GM19438 (cell line): ENCODE results near the gene PNMT.
"Not testable (repeated sequence)": the region's sequence is repeated elsewhere in the genome, so short reads cannot be mapped to it uniquely, and the experiment has no call there.

Source experiments
- ATAC-seq: cut with Tn5 transposase; IDR thresholded peaks from one replicate; pipeline ENCODE4 v1.9.1; 2021; ENCODE audit warnings: low read depth; ENCODE audit not compliant: unreplicated experiment

Gene PNMT

DNA sequence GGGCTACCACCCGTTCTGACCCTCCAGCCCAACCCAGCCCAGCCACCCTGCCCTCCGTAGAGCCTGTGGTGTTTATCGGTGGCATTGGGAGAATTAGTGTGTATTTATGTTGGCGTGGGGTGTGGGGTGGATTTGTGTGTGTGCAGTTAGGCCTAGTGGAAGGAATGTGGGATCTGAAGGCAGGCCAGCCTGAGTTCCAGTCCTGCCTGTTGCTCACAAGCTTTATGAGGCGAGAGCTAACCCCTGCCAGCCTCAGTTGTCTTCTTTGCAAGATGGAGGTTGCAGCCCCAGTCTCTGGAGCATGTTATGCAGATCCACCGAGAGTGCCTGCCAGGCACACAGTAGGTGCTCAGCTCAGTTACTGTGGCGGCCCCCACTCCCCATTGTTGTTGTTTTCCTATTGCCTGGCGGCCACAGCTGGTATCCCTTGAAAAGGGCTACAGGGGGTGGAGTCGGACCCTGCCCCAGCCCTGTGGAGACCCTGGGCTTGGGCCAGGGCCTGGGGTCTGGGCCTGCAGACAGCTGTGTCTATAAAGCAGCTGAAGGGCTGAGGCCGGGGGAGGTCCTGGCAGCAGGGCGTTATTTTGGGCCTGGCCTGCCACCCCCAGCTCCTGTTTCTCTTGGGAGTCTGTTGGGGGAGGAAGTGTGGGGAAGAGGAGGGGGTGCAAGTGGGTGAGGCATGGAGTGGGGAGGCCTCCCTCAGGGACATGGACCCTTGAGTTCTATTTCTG, 36.7 kb downstream of the PNMT start:
- ATAC-seq, result no peak

DNA sequence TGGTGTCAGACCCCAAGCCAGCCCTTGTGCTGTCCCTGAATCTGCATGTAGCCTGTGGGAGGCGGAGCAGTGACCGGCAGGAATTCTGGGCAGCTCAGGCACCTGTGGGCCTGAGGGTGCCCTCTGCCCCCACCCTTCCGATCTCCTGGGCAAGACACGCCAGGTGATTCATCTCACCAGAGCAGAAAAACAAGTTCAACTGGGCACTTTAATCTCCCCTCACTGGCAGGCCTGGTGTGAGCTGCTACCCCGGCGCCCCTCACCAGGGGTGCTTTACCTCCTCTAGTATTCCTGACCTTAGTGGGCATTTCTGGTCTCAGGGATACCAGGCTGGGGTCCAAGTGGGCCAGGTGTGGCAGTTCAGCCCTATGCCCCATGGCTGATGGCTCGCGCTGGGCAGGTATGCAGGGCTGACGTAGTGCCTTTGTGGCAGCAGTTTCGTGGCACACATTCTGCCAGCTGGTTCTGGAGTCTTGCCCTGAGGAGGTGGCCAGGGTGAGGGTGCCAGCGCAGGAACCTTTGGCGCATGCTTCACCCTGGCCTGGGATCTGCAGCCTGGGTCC, 37.6 kb downstream of the PNMT start:
- ATAC-seq, result no peak

DNA sequence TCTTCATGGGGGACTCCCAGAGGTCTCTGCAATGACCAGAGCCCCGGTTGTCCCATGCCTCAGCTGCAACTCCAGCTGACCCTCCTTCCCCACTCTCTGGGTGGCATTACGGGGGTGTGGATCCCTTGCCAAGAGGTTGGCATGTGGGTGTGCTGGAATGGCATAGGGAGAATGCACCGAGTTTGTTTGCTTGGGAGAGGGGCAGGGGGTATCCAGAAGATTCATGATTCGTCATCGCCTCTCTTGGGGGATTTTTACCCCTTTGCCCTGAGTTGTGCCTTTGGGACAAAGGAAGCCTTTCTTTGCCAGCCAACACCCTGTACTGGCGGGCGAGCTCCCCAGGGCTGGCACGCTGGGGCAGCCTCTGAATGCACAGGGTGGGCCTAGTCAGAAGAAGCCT, 38.1 kb downstream of the PNMT start:
- no peak for ATAC-seq

DNA sequence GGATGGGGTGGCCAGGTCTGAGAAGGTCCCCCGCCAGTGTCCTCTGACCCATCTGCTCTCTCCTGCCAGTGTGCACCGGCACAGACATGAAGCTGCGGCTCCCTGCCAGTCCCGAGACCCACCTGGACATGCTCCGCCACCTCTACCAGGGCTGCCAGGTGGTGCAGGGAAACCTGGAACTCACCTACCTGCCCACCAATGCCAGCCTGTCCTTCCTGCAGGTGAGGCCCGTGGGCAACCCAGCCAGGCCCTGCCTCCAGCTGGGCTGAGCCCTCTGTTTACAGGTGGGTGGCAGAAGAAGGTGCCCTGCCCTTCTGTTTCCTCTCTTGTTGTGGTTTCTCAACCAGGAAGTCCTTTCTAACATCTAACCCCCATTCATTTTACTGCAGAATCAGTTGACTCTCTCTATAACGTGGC, 38.7 kb downstream of the PNMT start:
- no peak for ATAC-seq

DNA sequence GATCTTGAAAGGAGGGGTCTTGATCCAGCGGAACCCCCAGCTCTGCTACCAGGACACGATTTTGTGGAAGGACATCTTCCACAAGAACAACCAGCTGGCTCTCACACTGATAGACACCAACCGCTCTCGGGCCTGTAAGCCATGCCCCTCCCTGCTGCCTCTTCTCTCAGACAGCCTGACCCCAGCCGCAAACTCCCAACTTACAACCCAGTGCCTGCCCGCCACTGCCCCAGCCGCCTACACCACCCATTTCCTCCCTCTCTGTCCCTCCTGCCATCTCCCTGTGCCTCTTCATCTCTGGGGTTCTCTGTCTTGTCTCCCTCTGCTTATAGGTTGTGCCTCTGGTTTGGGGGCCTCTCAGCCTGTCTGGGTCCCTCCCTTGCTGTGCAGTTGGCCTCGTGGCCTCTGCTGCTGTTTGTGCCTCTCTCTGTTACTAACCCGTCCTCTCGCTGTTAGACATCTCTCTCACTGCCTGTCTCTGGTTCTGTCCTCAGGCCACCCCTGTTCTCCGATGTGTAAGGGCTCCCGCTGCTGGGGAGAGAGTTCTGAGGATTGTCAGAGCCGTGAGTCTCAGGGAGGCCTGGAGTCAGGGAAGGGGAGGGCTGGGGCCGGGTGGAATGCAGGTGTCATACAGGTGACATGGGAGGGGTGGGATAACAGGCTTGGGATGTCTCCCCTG, 41.2 kb downstream of the PNMT start:
- no peak for ATAC-seq

DNA sequence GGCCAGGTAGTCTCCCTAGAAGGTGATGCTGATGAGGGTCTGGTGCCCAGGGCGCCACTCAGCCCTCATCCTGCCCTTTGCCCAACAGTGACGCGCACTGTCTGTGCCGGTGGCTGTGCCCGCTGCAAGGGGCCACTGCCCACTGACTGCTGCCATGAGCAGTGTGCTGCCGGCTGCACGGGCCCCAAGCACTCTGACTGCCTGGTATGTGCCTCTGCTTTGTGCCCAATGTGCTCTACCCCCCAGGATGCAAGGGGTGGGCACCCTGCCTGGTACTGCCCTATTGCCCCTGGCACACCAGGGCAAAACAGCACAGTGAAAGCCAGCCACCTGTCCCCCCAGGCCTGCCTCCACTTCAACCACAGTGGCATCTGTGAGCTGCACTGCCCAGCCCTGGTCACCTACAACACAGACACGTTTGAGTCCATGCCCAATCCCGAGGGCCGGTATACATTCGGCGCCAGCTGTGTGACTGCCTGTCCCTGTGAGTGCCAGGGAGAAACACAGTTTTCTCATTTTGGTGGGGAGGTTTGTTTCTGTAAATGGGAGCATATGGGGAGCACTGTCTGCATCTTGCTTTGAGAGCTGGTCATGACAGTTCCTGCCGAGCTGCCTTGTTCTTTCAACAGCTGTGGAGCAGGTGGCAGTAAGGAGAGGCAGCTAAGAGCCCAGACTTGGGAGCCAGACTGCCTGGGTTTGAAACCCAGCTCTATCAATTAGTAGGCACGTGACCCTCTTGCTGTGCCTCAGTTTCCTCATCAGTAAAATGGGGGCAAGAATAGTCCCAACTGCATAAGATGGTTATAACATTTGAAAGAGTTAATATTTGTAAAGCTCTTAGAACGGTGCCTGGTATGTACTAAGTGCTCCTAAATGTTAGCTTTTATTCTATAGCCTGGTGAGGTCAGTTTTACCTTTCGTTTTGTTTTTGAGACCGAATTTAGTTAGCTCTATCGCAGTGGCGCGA, 42.0 kb downstream of the PNMT start:
- no peak for ATAC-seq

DNA sequence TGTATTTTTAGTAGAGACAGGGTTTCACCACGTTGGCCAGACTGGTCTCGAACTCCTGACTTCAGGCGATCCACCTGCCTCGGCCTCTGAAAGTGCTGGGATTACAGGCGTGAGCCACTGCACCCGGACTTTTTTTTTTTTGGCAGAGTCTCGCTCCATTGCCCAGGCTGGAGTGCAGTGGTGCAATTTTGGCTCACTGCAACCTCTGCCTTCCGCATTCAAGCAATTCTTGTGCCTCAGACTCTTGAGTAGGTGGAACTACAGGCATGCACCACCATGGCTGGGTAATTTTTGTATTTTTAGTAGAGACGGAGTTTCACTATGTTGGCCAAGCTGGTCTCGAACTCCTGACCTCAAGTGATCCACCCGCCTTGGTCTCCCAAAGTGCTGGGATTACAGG, 42.8 kb downstream of the PNMT start:
- not testable (repeated sequence) for ATAC-seq

DNA sequence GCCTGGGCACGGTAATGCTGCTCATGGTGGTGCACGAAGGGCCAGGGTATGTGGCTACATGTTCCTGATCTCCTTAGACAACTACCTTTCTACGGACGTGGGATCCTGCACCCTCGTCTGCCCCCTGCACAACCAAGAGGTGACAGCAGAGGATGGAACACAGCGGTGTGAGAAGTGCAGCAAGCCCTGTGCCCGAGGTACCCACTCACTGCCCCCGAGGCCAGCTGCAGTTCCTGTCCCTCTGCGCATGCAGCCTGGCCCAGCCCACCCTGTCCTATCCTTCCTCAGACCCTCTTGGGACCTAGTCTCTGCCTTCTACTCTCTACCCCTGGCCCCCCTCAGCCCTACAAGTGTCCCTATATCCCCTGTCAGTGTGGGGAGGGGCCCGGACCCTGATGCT, 43.6 kb downstream of the PNMT start:
- no peak for ATAC-seq

DNA sequence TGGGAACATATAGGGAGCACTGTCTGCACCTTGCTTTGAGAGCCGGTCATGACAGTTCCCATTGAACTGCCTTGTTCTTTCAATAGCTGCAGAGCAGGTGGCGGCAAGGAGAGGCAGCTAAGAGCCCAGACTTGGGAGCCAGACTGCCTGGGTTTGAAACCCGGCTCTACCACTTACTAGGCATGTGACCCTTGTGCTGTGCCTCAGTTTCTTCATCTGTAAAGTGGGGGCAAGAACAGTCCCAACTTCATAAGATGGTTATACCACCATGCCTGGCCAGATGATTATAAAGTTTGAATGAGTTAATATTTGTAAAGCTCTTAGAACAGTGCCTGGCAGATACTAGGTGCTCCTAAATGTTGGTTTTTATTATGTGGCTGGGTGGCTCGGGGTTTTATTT, 46.0 kb downstream of the PNMT start:
- no peak for ATAC-seq

DNA sequence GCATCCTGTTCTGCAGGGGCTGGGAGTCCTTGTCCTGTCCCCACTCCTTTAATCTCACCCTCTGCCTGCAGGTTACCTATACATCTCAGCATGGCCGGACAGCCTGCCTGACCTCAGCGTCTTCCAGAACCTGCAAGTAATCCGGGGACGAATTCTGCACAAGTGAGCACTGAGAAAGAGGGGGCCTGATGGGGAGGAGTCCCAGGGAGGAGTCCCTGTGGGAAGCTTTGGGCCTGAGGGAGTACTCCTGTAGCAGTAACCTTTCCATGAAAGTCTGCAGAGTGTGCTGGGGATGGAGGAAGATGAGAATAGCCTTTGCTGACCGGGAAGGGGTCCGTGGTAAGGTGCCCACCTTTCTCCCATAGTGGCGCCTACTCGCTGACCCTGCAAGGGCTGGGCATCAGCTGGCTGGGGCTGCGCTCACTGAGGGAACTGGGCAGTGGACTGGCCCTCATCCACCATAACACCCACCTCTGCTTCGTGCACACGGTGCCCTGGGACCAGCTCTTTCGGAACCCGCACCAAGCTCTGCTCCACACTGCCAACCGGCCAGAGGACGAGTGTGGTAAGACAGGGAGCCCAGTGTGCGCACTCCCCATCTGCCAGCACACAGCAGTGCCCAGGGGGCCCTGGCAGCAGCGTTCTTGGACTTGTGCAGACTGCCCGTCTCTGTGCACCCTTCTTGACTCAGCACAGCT, 47.3 kb downstream of the PNMT start:
- no peak for ATAC-seq

DNA sequence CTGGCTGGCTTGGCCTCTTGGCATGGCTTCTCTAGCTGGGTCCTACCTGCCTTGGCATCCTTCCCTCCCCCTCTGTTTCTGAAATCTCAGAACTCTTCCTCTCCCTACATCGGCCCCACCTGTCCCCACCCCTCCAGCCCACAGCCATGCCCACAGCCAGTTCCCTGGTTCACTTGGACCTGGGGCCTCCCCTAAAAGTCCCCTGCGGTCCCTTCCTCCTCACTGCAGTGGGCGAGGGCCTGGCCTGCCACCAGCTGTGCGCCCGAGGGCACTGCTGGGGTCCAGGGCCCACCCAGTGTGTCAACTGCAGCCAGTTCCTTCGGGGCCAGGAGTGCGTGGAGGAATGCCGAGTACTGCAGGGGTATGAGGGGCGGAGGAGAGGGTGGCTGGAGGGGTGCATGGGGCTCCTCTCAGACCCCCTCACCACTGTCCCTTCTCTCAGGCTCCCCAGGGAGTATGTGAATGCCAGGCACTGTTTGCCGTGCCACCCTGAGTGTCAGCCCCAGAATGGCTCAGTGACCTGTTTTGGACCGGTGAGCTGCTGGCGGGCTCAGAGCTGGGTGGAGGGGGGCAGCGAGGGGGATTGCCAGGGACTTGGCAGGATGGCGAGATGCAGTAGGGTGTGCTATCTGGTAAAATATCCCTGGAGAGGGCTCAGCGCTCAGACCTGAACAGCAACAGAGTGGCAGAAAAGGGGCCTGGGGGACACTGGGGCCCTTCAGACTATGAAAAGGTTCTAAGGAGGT, 48.0 kb downstream of the PNMT start:
- ATAC-seq, result no peak

DNA sequence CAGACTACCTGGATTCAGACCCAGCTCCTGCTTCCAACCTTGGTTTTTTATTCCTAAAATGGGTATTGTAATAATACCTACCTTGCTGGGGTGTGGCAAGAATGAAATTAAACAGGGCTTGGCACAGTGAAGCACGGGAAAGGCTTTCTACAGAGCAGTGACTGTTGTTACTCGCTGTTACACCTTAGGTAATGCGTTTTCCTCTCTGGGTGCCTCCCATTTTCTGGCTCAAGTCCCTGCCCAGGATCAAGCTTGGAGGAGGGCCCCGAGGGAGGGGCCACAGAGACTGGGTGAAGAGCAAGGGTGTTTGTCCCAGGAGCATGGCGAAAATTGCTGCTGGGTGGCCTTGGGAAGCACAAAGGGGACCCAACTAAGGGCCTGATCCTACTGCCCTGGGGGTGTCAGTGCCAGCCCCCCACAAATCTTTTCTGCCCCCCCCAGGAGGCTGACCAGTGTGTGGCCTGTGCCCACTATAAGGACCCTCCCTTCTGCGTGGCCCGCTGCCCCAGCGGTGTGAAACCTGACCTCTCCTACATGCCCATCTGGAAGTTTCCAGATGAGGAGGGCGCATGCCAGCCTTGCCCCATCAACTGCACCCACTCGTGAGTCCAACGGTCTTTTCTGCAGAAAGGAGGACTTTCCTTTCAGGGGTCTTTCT, 48.8 kb downstream of the PNMT start:
- no peak for ATAC-seq

DNA sequence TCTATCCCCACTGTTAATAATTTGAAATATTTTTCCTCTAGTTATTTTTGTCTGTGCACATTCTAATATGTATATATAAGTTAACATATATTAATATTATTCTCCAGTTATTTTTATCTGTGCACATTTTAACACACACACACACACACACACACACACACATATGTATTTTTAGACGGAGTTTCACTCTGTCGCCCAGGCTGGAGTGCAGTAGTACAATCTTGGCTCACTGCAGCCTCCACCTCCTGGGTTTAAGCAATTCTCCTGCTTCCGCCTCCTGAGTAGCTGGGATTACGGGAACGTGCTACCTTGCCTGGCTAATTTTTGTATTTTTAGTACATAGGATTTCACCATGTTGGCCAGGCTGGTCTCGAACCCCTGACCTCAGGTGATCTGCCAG, 49.4 kb downstream of the PNMT start:
- ATAC-seq, result no peak

DNA sequence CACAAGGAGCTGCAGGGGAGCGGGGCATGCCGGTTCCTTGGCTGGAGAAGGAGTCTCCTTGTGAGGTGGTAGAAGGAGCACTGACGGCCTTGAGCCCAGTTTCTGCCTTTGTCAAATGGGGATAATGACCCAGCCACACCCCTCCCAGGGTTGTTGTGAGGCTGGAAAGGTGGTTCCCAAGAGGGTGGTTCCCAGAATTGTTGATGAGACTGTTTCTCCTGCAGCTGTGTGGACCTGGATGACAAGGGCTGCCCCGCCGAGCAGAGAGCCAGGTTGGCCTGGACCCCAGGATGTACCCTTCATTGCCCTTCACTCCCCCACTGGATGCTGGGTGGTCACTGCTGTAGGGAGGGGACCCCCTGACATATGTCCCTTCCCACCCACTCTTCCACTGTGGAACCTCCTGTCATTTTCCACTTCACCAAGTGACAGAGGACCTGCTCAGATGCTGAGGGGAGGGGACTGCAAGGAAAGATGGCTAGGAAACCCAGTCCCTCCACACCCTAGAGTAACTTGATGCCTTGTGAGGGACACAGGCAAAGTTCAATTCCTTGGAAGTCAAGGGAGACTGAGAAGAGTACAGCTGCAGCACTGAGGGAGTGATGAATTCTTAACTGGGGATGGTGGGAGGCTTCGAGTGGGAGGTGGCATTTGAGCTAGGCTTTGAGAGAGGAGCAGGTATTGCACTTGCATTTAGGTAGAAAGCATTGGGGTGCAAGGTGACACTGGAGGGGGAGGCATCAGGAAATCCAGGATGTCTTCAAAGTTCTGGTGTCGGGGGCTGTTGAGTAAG, 51.5 kb downstream of the PNMT start:
- ATAC-seq, result no peak
